ENCODE data around the gene OR10C1.

Gene OR10C1

DNA sequence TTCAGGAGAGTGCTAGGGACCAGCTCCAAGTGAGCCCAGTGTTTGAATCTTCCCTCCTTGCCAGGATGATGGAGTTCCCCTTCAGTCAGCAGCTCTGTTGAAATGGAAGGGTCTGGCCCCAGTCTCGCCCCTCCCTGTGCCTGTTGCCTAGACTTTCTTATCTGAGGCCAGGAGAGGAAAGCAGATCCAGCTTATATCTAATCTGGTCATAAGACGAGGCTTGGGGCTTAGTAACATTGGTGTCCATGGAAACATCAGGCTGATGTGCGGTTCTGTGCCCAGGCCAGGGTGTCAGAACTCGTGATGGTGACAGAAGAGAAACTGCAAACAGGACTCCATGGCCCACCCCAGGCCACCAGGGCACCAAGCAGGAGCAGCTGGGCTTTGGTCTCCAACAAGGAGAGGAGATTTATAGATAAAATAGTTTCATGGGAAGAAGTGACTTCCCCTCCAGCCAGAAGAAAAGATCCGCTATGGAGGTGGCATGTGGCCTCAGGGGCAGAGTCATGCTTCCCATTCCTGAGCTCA lies 38.9 kb downstream of the OR10C1 start:
- TF ChIP-seq, protein P1, sequence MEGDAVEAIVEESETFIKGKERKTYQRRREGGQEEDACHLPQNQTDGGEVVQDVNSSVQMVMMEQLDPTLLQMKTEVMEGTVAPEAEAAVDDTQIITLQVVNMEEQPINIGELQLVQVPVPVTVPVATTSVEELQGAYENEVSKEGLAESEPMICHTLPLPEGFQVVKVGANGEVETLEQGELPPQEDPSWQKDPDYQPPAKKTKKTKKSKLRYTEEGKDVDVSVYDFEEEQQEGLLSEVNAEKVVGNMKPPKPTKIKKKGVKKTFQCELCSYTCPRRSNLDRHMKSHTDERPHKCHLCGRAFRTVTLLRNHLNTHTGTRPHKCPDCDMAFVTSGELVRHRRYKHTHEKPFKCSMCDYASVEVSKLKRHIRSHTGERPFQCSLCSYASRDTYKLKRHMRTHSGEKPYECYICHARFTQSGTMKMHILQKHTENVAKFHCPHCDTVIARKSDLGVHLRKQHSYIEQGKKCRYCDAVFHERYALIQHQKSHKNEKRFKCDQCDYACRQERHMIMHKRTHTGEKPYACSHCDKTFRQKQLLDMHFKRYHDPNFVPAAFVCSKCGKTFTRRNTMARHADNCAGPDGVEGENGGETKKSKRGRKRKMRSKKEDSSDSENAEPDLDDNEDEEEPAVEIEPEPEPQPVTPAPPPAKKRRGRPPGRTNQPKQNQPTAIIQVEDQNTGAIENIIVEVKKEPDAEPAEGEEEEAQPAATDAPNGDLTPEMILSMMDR (IDR thresholded peaks at IDR 0.05; ENCODE audit: extremely low read depth, missing control alignments) = no peak
- DNase-seq (ENCODE audit: low spot score) = no peak

DNA sequence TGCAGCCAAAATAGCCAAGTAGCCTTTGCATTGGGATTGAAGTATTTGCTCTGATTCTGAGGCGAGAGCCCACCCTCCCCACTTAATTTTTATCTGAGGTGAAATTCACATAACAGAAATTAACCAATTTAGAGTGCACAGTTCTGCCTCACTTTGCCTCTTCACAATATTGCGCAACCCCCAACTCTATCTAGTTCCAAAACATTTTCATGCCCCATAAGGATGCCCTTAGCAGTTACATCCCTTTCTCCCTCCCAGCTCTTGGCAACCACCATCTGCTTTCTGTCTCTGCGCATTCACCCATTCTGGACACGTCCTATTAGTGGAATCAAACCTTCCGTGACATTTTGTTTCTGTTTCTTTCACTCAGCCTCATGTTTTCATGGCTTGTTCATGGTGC lies 39.6 kb downstream of the OR10C1 start:
- TF ChIP-seq, protein P1 (IDR thresholded peaks at IDR 0.05; ENCODE audit: extremely low read depth, missing control alignments) = no peak
- no peak for DNase-seq (ENCODE audit: low spot score)

- no peak for DNase-seq (ENCODE audit: low spot score)
- TF ChIP-seq, protein P1 (IDR thresholded peaks at IDR 0.05; ENCODE audit: extremely low read depth, missing control alignments) = no peak
Observed at GRCh38 chr6:29479560-29479959, 40.5 kb downstream of the OR10C1 start.

GRCh38 chr6:29483186-29483585 lies 44.1 kb downstream of the OR10C1 start:
- no peak for DNase-seq (ENCODE audit: low spot score)
- TF ChIP-seq, protein P1 (IDR thresholded peaks at IDR 0.05; ENCODE audit: extremely low read depth, missing control alignments) = no peak

- TF ChIP-seq, protein P1 (IDR thresholded peaks at IDR 0.05; ENCODE audit: extremely low read depth, missing control alignments) = no peak
- DNase-seq (ENCODE audit: low spot score) = no peak
Observed at GRCh38 chr6:29483735-29484134, 44.6 kb downstream of the OR10C1 start.

GRCh38 chr6:29486577-29486976 lies 47.5 kb downstream of the OR10C1 start:
- no peak for DNase-seq (ENCODE audit: low spot score)

DNA sequence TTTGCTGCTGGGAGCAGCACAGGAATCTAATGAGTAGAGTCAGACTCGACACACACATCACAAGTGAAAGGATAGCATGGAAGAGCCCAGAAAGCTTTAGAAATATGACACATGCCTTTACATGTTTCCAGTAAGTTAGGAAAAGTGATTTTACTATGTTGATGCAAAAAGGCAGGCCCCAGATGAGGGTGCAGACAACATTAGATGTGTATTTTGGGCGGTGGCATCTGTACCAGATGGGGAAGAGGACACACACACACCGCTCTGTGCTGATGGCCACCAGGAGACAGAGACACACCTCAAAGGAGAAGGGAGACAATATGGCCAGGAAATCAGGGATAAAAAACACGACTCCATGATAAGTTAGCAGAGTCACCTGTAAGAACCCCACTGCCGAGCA lies 48.0 kb downstream of the OR10C1 start:
- TF ChIP-seq, protein P1 (IDR thresholded peaks at IDR 0.05; ENCODE audit: extremely low read depth, missing control alignments) = no peak
- DNase-seq (ENCODE audit: low spot score) = no peak

More at GRCh38 chr6:29486577-29486976, 47.5 kb downstream of the OR10C1 start:
- TF ChIP-seq, protein P1 (IDR thresholded peaks at IDR 0.05; ENCODE audit: extremely low read depth, missing control alignments) = no peak
